GM21515 (cell line): ENCODE results near the gene NCKAP5.

Source experiments
- ATAC-seq: cut with Tn5 transposase; IDR thresholded peaks from one replicate; pipeline ENCODE4 v1.9.1; 2021; ENCODE audit not compliant: unreplicated experiment

NCKAP5 gene

GRCh38 chr2:133293544-133294353, 274.5 kb downstream of the NCKAP5 start:
- ATAC-seq, result no peak

GRCh38 chr2:133292259-133292658, 276.0 kb downstream of the NCKAP5 start:
- ATAC-seq, result no peak

GRCh38 chr2:133287709-133288108, 280.6 kb downstream of the NCKAP5 start:
- ATAC-seq, result no peak

- ATAC-seq, result no peak
Observed at GRCh38 chr2:133286326-133286922, 281.8 kb downstream of the NCKAP5 start.

GRCh38 chr2:133273031-133273430, 295.2 kb downstream of the NCKAP5 start:
- no peak for ATAC-seq

- no peak for ATAC-seq
Observed at GRCh38 chr2:133271105-133271504, 297.2 kb downstream of the NCKAP5 start.

- no peak for ATAC-seq
Observed at GRCh38 chr2:133270550-133270949, 297.7 kb downstream of the NCKAP5 start.

- no peak for ATAC-seq
Observed at GRCh38 chr2:133266926-133267590, 301.2 kb downstream of the NCKAP5 start.

GRCh38 chr2:133266041-133266925, 302.0 kb downstream of the NCKAP5 start:
- ATAC-seq, result no peak

- ATAC-seq, result no peak
Observed at GRCh38 chr2:133265432-133265949, 302.8 kb downstream of the NCKAP5 start.

- no peak for ATAC-seq
Observed at GRCh38 chr2:133264989-133265401, 303.3 kb downstream of the NCKAP5 start.

GRCh38 chr2:133262893-133263292, 305.4 kb downstream of the NCKAP5 start:
- no peak for ATAC-seq

- no peak for ATAC-seq
Observed at GRCh38 chr2:133255360-133255759, 312.9 kb downstream of the NCKAP5 start.

GRCh38 chr2:133253793-133254192, 314.5 kb downstream of the NCKAP5 start:
- no peak for ATAC-seq

GRCh38 chr2:133252780-133253355, 315.4 kb downstream of the NCKAP5 start:
- no peak for ATAC-seq

- ATAC-seq, result no peak
Observed at GRCh38 chr2:133249362-133249761, 318.9 kb downstream of the NCKAP5 start.

- no peak for ATAC-seq
Observed at GRCh38 chr2:133248264-133248663, 320.0 kb downstream of the NCKAP5 start.

- ATAC-seq, result no peak
Observed at GRCh38 chr2:133247631-133248030, 320.6 kb downstream of the NCKAP5 start.

- no peak for ATAC-seq
Observed at GRCh38 chr2:133241224-133241571, 327.1 kb downstream of the NCKAP5 start.

GRCh38 chr2:133240491-133241223, 327.6 kb downstream of the NCKAP5 start:
- ATAC-seq, result no peak
